GM21526 (cell line): ENCODE measurements around the gene TMPRSS2.

Source experiments
- ATAC-seq: cut with Tn5 transposase; IDR thresholded peaks from one replicate; pipeline ENCODE4 v1.9.1; 2021; ENCODE audit warnings: moderate library complexity; ENCODE audit not compliant: unreplicated experiment, low FRiP score

The TMPRSS2 gene

DNA sequence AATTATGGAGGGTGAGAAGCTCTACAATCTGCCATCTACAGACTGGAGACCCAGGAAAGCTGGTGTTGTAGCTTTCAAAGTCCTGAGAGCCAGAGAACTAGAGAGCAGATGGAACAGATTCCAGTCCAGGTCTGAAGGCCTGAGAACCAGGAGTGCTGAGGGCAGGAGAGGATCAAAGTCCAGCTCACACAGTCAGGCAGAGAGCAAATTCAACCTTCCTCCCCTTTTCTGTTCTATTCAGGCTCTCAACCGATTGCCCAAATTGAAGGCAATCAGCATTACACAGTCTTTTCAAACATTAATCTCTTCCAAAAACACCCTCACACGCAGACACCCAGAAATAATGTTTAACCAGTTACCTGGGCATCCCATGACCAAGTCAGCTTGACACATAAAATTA is 2.5 kb upstream of the TMPRSS2 start:
- no peak for ATAC-seq

DNA sequence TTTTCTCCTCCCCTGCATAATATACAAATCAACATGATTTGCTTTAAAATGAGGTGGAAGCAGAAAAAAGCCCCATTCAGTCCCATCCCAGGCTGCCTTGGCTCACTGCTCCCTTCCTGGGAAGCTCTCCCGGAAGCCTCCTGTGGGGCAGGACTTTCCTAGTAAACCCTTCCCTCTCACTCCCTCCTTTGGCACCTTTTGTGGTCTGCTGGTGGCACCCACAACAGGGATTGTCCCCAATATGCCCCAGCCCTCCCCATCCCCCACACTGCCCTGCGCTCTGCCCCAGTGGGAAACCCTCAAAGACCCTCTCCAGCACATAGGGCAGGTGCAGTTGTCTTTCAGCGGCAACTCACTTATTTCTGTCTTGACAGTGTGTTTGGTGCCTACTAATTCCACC is 1.8 kb upstream of the TMPRSS2 start:
- ATAC-seq, result no peak

DNA sequence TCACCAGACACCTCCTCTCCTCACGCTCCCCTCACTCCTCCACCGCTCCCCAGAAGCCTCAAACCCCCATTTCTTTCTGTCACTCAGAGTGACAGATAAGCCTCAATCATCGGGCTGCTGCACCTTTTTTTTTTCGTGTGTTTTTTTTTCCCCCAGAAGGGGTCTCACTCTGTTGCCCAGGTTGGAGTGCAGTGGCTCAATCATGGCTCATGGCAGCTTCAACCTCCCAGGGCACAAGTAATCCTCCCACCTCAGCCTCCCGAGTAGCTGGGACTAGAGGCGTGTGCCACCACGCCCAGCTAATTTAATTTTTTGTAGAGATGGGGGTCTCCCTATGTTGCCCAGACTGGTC is 1.2 kb upstream of the TMPRSS2 start:
- no peak for ATAC-seq

DNA sequence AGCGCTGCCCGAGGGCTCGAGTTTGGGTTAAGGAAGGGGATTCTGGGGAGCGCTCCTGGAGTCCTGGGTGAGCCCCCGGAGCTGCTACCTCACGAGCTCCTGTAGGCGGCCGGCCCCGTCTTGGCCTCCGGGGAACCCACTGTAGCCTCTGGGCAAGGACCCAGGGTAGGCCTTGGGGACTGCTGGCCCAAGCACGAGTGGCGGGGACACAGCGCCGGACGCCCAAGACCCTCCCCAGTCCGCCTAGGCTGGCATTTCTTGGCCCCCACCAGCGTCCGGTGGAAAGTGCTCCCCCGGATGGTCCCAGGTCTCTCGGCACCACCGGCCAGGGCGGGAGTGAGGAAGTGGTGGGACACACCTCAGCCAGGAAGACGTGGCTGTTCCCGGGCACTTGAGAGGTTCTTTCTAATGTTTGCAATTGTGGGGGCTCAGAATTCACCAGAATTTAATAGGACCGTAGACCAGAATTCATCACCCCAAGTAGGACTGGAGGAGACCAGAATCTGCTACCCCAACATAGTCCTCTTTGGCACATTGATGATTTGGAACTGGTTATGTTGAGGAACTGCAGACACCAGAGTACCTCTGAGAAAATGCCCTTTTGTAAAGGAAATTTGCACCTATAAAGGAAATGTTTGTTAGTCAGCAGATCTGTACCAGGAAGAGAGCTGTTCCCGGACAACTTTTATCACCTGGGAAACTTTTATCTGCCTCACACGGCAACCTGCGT is 622 bp upstream of the TMPRSS2 start:
- no peak for ATAC-seq

DNA sequence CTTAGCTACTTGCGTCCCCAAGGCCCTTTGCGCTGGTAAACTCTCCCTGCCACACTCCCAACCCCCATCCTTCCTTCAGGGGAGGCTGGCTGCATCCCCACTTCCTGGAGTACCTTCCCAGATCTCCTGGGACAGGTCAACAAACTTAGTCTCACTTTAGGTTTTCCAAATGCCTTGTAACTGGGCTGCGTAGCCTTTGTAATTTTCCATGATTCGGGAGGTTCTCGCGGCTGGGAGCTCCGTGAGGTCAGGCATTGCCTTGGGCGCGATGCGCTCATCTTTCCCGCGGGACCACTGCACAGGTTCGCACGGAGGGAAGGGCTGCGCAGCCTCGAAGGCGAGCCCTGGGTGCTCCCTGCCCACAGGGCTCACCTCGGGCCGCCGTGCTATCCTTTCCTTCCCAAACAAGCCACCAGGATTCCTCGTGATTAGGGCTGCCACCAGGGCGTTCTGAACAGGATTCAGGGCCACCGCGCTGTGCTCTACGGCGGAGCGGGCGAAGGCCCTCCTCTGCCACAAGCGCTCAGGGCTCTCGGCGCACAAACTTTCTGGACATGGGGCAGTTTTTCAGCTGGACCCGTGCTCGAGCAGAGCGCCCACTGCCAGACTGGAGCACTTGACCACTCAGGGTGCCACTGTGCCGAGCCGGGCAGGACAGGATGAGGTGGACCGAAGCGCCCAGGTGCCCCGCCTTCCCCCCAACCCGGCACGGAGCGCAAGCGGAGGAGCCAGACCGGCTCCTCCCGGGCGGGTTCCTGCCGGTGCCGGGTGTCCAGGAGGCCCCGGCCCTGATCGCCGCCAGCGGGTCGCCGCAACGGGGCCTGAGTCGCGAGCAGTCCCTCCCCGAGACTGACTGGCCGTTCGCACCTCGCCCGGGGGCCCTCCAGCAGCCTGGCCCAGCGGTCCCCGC is 1.1 kb downstream of the TMPRSS2 start:
- no peak for ATAC-seq

DNA sequence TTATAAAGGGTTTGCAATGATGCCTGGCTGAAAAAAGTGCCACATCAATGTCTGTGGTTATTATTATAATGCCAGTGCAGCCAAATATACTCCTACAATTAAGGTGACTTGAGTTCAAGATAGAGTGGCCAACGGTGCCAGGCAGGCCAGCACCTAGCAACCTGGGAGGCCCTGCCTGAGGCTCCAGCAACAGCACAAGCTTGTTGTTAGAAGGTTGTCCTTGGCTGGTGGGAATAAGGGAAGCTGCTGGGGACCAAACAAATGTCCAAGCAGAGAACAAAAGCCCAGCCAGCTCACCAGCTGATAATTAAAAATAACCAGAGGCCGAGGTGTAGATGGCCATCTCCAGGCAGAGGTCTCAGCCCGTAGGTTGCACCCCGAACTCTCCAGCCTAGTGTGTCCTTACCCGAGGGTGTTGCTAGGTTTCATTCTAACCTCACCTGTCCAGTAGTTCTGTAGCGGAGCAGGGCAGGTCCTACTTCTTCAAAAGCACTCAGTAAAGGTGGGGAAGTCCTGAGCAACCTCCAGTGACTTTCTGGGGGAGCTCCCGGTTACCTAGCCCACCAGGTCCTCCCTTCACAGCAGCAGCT is 1.9 kb downstream of the TMPRSS2 start:
- no peak for ATAC-seq

DNA sequence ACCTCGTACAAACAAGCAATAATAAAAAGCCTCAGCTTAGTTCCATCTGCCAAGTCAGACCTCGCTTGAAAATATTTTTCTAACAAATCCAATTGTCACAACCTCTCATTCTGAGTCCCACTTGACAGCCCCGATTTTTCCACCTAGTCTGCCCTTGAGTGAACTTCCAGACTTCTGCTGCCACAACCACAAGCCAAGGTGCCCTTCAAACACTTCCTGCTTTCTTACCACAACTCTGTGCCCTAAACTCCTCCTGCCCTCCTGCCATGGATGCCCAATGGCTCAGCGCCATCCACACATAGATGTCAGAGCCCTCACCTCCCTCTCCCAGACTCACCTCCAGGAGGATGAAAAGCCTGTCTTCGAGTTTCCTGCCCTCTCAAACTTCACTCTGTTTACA is 3.9 kb downstream of the TMPRSS2 start:
- no peak for ATAC-seq

DNA sequence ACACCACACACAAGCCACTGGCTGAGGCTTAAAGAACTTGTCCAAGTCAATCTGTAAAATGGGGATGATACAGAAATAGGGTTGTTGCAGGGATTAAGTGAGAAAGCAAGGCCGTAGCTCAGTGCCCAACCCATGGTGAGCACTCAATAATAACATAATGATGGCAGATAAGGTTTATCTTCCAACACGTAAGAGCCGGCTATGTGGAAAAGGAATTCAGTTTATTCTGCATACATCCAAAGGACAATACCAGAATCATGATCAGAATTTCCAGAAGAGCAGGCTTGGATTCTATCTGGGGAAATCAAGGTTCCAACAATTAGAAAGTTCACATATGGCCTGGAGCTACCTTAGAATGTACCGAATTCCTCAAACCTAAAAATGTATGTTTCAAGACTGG is 4.6 kb downstream of the TMPRSS2 start:
- ATAC-seq, result no peak

DNA sequence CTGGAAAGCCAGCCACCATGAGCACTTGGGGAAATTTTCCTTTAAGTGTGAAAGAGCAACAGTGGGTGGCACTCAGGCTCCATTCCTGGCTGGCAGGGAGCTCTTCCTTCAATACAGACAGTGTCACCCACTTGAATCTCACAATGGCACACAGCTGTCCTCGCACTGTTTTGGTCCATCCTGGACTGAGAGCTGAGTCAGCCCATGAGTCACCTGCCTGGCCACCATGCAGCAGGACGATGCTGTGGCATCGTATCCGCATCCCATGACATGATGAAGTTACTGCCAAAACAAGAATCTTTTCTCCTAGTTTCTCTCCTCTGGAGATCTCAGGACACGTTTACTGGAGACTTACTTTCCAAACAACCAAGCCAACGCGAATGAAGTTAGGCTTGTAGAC is 6.0 kb downstream of the TMPRSS2 start:
- ATAC-seq, result no peak

DNA sequence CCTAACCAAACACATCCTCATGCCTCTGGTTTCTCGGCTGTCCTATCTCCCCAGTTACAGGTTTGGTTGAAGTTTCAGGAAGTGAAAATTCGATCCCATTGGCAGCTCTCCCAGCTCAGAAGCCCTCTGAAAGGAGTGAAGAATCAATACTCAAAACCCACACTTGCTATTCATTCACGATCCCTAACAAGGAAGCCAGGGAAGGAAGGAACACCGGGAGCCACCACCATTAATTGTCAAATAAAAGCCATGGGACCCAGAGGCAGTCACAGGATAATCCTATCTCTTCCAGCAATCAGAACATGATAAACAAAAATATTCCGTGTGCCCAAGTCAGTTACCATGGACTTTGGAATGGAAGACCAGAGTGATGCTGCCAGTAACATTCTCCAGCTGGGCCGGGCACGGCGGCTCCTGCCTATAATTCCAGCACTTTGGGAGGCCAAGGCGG is 7.0 kb downstream of the TMPRSS2 start:
- ATAC-seq, result no peak

DNA sequence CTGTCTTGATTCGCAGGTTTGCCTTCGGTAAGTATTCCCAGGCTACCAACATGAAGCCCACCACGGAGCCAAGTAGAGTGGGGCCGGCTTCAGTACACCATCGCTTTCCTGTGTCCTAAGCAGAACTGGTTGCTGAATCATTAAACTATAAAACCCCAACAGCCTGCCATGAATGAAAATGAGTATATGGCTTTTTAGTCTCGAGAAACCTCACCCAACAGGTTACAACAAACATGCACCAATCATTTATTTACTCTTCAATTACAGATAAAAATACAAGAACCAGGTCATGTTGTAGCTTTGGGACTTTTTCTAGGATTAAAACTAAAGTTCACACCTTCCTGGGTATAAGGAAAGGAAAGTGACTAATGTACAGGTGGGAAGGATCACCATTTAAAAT is 7.6 kb downstream of the TMPRSS2 start:
- no peak for ATAC-seq

DNA sequence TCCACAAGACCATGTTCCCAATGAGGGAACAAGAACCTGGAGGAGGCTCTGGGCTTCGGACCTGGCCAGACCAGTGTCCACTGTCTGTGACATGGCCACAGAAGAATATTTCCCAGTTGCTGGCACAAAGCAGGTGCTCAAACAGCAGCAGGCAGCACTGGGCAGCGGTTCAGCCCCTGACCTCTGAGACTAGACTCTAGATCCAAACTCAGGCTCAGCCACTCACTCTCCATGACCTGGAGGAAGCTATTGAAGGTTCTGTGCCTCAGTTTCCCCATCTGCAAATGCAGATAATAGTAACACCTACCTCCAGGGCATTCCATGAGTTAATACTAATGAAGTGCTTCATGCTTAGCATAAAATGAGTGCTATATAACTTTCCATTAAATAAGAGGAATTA is 8.0 kb downstream of the TMPRSS2 start:
- ATAC-seq, result no peak

DNA sequence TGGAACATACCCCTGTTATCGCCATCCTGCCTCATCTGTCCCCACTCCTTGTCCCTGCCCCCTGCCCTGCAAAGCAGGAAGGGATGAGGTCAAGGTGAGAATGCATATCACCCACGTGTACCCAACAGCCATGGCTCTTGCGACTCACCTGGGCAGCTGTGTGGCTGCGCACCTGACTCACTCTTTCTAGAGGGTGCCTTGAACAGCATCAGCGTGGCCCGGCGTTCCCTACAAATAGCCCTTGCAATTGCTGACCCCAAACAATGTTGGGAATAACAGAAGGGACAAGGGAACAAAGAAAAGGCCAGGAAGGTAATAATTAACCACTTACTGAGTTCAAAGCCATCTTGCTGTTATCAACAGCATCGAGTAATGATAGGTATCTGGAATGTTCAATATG is 10.2 kb downstream of the TMPRSS2 start:
- ATAC-seq, result no peak

DNA sequence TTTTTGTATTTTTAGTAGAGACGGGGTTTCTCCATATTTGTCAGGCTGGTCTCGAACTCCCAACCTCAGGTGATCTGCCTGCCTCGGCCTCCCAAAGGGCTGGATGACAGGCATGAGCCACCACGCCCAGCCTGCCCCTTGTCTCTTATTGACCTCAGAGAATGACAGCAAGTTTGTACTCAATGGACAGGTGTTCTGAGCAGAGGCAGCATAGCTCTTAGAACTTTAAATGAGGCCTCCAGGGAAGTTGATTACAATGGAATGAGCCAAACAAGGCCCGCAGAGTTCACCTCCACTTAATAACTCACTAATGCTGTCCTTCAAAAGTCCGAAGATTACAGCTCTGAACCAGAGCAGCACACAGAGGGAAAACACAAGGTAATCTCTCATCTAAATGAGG is 10.9 kb downstream of the TMPRSS2 start:
- ATAC-seq, result no peak

DNA sequence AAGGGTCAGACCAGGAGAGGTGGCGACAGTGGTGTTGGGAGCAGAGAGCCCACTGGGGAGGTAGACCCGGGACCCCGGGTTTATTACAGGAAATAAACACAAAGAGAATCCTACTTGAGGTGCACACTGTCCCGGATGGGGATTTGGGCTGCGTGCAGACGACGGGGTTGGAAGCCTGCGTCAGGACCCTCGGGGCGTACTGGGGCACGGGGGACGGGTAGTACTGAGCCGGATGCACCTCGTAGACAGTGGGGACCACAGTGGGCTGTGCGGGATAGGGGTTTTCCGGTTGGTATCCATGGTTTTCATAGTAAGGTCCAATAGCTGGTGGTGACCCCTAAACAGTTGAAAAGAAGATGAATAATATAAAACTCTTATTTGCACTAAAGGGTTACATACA is 13.7 kb downstream of the TMPRSS2 start:
- ATAC-seq, result no peak

DNA sequence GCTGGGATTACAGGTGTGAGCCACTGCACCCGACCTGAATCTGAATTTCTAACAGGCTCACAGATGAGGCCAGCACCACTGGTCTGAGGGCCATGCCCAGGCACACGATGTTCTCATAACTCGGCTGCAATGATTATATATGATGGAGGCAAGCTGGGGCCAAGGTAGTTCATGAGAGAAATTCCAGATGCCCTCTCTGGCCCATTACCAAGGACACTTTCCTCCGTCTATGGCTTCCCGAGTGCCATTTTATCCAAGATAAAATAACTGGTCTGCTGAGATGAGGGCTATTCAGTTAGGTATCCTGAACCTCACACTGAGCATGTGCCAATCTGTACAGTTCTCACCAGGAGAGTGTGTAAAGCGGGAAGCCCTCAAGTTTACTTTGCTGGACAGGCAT is 16.5 kb downstream of the TMPRSS2 start:
- no peak for ATAC-seq

DNA sequence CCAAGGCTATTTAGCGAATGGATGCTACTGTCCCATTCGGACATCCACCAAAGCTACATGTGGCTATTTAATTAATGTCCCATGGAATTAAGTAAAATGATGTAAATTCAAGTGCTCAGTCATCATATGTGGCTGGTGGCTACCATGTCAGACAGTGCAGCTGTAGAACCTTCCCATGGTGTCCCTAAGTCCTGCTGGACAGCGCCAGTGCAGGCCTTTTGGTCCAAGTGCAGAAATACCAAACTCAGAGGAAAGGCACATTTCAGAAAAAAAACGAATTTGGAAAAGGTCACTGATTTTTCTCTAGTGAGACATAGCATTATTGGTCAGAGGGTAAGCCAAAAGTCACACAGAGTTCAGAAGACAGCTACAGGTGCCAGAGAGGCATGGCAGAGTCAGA is 17.6 kb downstream of the TMPRSS2 start:
- no peak for ATAC-seq

DNA sequence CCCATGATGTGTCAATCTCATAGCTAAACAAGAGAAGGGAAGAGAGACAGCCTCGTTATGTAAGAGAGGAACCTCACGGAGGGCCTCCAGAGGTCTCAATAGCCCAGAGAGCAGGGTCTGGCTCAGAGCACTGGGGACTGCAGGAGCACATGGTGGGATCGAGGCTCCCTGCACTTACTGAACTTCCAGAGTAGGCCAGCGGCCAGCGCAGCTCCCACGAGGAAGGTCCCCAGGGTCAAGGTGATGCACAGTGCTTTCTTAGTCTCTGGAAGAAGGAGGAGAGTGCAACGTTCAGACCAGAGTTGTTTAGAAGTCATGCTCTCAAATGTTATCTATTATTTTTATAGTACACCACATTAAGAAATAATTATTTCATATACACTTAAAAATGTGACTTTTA is 18.6 kb downstream of the TMPRSS2 start:
- ATAC-seq, result no peak

DNA sequence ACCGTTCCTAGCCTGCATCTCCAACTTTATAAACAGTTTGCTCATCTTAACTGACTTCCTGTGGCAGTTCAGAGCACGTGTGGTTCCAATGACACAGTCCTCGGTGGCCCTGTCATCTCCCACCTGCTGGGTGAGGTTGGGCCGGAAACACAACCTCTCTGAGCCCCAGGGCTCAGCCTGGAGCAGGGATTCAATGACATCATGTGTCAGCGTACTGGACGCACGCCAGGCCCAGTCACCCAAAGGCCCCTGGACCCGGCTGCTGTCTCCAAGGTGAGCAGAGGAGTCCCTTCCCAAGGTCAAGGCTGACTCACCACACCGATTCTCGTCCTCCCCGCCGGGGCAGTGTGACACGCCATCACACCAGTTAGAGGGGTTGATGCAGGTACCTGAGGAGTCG is 19.9 kb downstream of the TMPRSS2 start:
- ATAC-seq, result no peak

DNA sequence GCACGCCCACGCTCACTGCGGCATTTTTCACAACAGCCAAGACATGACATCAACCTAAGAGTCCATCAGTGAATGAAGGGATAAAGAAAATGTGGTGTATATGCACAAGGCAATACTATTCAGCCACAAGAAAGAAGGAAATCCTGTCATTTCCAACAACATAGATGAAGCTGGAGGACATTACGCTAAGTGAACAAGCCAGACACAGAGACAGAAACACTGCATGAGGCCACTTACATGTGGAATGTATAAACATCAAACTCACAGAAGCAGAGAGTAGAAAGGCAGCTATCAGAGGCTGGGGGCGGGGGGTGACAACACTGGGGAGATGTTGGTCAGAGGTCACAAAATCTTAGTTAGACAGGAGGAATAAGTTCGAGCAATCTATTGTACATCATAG is 20.9 kb downstream of the TMPRSS2 start:
- no peak for ATAC-seq

DNA sequence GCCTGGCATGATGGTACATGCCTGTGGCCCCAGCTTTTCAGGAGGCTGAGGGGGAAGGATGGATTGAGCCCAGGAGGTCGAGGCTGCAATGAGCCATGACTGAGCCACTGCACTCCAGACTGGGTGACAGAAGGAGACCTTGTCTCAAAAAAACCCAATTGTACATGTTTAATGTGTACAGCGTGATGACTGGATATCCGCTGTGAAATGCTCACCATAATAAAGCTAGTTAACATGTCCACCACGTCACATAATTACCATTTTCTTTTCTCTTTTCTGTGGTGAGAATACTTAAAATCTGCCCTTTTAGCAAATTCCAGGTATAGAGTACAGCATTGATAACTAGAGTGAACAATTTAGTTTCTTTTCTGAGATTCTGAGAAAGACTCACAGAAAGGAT is 24.0 kb downstream of the TMPRSS2 start:
- ATAC-seq, result no peak

DNA sequence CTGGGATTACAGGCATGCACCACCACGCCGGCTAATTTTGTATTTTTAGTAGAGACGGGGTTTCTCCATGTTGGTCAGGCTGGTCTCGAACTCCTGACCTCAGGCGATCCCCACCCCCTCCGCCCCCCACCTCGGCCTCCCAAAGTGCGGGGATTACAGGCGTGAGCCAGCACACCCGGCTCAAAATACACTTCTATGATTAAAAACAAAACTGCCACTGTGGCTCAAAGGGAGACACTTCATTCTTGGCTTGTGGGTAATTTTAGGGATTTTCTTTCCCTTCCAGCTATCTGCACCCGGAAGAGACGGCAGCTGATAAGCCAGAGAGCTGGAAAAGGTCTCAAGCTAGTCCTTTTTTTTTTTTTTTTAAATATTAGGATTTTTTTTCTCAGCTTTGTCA is 24.5 kb downstream of the TMPRSS2 start:
- ATAC-seq, result no peak
